HL-60 (cell line): Measurements from ENCODE around the gene TMEM258.
A peak's percentile ranks its signal among the peaks of the same experiment; 100 is the strongest.

Source experiments
- DNase-seq, 2 experiments: peaks; one replicate each; pipeline ENCODE4 v3.0.0-alpha.2; 2010 to 2020; ENCODE audit warnings: low read depth in 1 of 2, low spot score in 1 of 2
- H3K27ac ChIP-seq: fragments of 250-450 bp; sonication (Bioruptor Pico); replicated peaks from 2 replicates; pipeline ENCODE4 v1.5.1; 2020; ENCODE audit warnings: mild to moderate bottlenecking, moderate library complexity
- H3K27me3 ChIP-seq: fragments of 250-450 bp; sonication (Bioruptor Pico); 2 replicates; pipeline ENCODE4 v1.5.1; 2021; ENCODE audit warnings: mild to moderate bottlenecking, moderate library complexity; ENCODE audit not compliant: insufficient read depth, poor library complexity, severe bottlenecking
- H3K4me3 ChIP-seq: replicated peaks from 2 replicates; pipeline ENCODE4 v1.5.1; 2011; ENCODE audit warnings: mild to moderate bottlenecking, control low read depth, low read length; ENCODE audit not compliant: insufficient read depth
- CTCF ChIP-seq: IDR thresholded peaks from one replicate; pipeline ENCODE4 v1.5.1; 2011; ENCODE audit warnings: low read length, control low read depth, inconsistent platforms; ENCODE audit not compliant: insufficient read depth
- GABPA ChIP-seq: IDR thresholded peaks from 2 replicates; pipeline ENCODE4 v1.6.1; 2012; ENCODE audit warnings: low read depth
- POLR2AphosphoS5 ChIP-seq: IDR thresholded peaks from 2 replicates; pipeline ENCODE4 v1.6.1; 2012; ENCODE audit warnings: low read depth
- REST ChIP-seq: IDR thresholded peaks from 2 replicates; pipeline ENCODE4 v1.6.1; 2012; ENCODE audit warnings: low read depth; ENCODE audit not compliant: insufficient replicate concordance
- SPI1 ChIP-seq: IDR thresholded peaks from 2 replicates; pipeline ENCODE4 v1.6.1; 2012; ENCODE audit warnings: low read depth, mild to moderate bottlenecking, borderline replicate concordance

Gene TMEM258

DNA sequence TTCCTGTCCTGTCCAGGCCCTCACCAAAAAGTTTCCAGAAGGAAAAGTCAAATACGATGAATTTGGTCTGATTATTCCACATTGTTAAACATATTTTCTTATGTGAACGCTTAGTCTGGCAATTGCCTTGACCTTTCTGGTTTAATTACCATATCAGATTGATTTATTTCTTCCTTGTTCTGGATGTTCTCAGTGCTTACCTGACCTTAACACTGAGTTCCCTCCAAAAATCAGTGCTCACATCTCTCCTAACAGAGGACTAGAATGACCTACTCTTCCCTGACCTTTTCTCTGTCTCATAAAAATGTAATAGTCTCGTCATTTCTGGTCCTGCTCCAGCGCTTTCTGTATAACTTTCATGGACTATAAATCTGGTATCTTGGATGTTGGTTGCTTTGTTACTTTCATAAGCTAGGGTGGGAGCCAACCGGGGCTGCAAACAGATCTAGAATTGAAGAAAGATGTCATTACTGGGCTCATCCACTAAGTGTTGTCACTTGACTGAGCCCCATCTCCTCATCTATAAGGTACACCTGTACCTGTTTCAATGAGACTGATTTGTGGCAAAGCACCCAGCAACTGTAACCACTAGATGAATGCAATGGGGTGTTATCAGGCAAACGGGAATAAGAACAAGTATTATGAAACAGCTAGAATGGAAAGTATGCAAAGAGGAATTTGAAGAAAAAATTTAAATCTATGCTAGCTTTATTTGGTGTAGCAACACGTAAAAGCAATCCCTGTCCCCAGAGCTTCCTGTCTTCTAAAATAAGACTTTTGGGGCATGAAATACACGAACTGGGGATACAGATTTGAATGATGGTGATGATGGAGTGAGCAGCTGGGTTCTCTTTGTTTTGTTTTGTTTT lies 38.1 kb upstream of the TMEM258 start:
- TF ChIP-seq POLR2AphosphoS5 (no peak), REST (no peak), SPI1 (no peak), GABPA (no peak), CTCF (no peak)

GRCh38 chr11:61829806-61830205 lies 37.4 kb upstream of the TMEM258 start:
- TF ChIP-seq SPI1 (no peak), CTCF (no peak), POLR2AphosphoS5 (no peak), REST (no peak), GABPA (no peak)
- Histone ChIP-seq H3K27me3 (peaks cover 36% of the 10 kb centered on the region), H3K4me3 (no peak overlapping the region), H3K27ac (no peak overlapping the region)
- DNase-seq, result no peak

More for the DNA sequence above, 38.1 kb upstream of the TMEM258 start:
- Histone ChIP-seq H3K27ac (no peak overlapping the region), H3K4me3 (no peak overlapping the region), H3K27me3 (peaks cover 34% of the 10 kb centered on the region)
- no peak for DNase-seq

DNA sequence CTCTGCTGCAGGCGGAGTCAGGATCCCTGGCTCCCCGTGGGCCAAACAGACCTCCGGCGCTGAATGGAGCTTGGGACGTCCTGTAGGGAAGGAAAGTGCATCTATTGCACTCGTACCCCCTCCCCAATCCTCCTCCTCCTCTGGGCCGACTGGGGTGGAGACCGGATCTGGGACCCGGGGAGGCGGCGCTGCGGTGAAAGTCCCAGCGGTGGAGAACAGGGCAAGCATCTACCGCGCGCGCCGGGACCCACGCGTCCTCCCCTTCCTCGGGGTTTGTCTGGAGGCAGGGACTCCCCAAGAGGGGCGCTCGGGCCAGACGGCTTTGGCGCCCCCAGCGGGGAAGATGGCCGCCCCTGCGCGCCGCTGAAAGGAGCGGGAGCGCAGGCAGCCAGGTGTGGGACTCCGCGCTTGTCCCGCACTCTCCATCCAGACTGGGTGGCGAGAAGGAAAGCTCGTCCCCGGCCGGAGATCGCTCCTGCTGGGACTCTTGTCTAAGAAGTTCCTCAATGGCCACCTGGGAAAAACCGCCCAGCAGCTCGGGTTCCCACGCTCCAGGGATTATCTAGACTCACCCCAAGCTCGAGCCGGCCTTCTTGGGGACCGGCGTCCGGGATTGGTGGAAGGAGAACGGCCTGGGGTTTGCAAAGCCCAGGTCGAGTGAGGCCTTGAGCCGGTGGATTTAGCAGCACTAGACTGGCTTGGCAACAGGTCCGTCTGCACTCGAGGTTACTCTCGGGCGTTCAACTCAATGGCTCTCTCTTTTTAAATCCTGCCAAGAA lies 36.4 kb upstream of the TMEM258 start:
- Histone ChIP-seq H3K27ac (no peak overlapping the region), H3K4me3 (peak overlapping the region; percentile 36), H3K27me3 (peaks cover 36% of the 10 kb centered on the region)
- TF ChIP-seq GABPA (no peak), SPI1 (no peak), REST (no peak), POLR2AphosphoS5 (no peak), CTCF (no peak)
- no peak for DNase-seq
